Epithelial cell of esophagus (primary cell): ENCODE data around the gene MORC2.

ENCODE experiments used
- DNase-seq: peaks from one replicate; pipeline ENCODE4 v3.0.0; 2010; ENCODE audit warnings: low read depth
- H3K4me3 ChIP-seq: 2 replicates; pipeline ENCODE4 v1.5.1; 2011; ENCODE audit warnings: mild to moderate bottlenecking, low read length, control low read depth
- TF ChIP-seq, protein P1 (sequence below): IDR thresholded peaks from 2 replicates; pipeline ENCODE4 v1.5.1; 2011; ENCODE audit warnings: low read depth, mild to moderate bottlenecking, low read length, control low read depth, inconsistent platforms; ENCODE audit not compliant: insufficient read depth; ENCODE audit errors: missing control alignments

The MORC2 gene

DNA sequence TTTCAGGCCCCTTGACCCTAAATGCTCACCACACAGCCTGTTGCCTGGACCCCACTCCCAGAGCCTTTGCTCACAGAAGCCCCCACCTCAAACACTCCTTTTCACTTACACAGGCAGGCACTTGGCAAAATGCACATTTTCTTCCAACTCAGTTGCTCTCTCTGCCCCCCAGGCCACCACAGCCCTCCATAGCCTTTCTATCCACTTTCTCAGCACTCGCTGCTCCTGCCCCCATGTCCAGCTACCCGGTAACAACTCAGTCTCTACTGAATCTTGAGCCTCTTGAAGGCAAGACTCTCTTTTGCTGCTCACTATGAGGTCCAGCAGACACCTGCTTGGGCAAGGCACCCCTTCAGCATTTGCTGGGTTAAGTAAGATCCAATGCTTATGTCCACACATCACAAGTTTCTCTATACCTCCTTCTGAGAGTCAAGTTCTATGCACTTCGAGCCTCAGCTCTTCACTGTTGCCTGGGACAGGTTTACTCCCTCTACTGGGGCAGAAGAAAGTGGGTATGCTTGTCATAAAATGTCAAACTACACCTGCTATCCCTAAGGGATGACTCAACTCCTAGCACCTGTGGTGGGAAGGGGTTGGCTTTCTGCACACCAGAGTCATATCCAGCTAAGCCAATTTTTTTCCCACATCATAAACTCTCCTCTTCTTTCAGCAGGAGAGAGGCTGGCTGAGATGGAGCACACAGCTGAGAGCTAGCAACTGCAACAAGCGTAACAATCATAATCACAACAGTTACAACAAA is 36.9 kb downstream of the MORC2 start:
- TF ChIP-seq, protein P1, sequence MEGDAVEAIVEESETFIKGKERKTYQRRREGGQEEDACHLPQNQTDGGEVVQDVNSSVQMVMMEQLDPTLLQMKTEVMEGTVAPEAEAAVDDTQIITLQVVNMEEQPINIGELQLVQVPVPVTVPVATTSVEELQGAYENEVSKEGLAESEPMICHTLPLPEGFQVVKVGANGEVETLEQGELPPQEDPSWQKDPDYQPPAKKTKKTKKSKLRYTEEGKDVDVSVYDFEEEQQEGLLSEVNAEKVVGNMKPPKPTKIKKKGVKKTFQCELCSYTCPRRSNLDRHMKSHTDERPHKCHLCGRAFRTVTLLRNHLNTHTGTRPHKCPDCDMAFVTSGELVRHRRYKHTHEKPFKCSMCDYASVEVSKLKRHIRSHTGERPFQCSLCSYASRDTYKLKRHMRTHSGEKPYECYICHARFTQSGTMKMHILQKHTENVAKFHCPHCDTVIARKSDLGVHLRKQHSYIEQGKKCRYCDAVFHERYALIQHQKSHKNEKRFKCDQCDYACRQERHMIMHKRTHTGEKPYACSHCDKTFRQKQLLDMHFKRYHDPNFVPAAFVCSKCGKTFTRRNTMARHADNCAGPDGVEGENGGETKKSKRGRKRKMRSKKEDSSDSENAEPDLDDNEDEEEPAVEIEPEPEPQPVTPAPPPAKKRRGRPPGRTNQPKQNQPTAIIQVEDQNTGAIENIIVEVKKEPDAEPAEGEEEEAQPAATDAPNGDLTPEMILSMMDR, result no peak

DNA sequence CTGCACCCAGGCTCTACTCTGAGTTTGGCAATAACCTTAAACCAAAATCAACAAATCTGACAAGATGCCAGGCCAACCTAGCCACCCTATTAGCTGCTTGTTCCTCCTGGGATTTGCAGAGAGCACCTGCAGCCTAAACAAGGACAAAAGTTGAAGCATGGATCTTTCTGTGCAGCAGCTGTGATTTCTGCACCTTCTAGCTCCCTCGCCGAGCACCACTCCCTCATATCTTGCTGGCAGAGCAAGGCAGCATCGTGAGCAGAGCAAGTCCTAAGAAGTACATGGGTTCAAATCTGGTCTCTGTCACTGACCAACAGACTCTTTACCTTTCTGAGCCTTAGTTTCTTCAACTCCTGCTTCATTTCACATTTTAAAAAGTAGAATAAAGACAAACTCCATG is 38.3 kb downstream of the MORC2 start:
- TF ChIP-seq, protein P1, result no peak
- DNase-seq, result no peak
- H3K4me3 ChIP-seq, result no peak overlapping the region

More for the DNA sequence above, 36.9 kb downstream of the MORC2 start:
- H3K4me3 ChIP-seq, result no peak overlapping the region
- DNase-seq, result no peak

DNA sequence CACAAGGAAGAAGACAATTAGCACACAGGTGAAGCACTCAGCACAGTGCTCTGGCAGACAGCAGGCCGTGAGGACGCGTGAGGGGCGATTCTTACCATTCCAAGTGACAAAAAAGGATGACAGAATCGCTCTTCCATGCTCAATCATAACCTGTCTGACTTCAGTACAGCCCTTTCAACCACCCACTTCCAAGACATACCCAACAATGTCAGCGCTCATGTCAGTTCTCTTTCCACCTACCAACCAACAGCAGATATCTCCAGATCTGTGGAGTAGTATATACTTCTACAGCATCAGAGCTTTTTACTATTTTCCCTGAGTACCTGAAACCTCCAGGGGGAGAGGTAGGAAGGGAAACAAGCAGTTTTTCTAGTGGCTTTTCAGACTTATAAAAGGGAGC is 40.2 kb downstream of the MORC2 start:
- H3K4me3 ChIP-seq, result no peak overlapping the region
- TF ChIP-seq, protein P1, result no peak
- no peak for DNase-seq

DNA sequence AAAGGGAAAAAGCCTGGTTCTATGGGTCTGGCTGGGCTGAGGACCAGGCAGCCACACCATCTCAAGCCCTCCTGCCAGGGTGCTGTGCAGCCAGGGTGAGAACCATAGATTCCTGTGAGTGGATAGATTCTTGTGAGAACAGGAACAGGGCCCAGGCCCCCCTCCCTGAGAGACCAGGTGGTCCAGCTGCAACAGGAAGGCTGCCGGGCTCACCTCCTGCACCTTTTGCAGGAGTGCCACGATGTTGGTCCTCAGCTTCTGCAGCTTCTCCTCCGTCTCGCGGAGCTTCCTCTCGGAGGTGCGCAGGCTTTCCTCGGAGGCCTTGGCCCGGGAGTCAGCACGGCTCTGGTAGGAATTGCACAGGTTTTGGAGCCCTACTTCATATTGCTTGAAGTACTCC is 40.8 kb downstream of the MORC2 start:
- DNase-seq, result no peak
- TF ChIP-seq, protein P1, result no peak
- H3K4me3 ChIP-seq, result no peak overlapping the region

DNA sequence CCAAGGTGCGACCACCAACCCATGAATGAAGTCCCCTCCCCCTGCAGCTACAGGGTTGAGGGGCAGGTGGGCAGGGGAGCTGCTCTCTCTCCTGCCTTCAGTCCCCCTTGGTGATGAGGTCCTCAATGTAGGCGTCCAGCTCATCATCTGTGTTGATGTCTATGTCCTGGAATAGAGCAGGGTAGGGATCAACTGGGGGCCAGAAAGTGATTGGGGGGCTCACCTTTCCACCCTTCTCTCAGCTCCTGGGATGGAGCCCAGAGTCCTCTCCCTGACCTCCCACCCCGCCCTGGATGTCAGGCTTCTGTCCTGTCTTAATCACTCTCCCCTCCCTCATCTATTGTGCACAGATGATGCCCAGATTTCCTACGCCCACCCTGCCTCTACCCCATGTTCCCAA is 41.9 kb downstream of the MORC2 start:
- no peak overlapping the region for H3K4me3 ChIP-seq
- TF ChIP-seq, protein P1, result no peak
- DNase-seq, result no peak

DNA sequence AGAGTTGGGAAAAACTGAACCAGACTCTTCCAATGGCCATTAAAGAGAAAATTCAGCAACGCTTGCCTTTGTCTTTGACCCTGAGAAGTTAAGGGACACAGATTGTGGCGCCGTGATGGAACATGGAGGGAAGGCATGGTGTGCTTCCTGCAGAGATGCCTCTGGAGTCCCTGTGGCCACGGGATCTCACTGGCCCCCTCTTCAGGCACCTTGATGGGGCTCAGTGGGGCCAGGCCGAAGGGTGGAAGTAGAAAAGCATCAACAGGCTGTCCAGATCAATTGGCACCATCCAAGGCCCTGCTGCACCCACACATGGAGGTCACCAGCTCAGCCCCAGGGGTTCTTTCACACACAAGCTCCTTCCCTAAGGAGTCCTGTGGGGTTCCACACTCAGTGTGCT is 42.9 kb downstream of the MORC2 start:
- TF ChIP-seq, protein P1, result no peak
- no peak overlapping the region for H3K4me3 ChIP-seq
- DNase-seq, result no peak
